GM18526 (cell line): ENCODE measurements around the gene NLGN4X.

Source experiments
- POLR2A ChIP-seq: IDR thresholded peaks from 3 replicates; pipeline ENCODE4 v1.6.1; 2011; ENCODE audit not compliant: insufficient read length; ENCODE audit errors: extremely low read depth

The NLGN4X gene

GRCh38 chrX:5857232-5857631, 371.4 kb downstream of the NLGN4X start:
- TF ChIP-seq POLR2A = no peak

GRCh38 chrX:5852941-5853340, 375.7 kb downstream of the NLGN4X start:
- TF ChIP-seq POLR2A = no peak

- TF ChIP-seq POLR2A = no peak
Measured at GRCh38 chrX:5842601-5843000, 386.1 kb downstream of the NLGN4X start.
